Measurements from ENCODE around the gene ABCG4. TPM values are rescaled to one million over a fixed set of nuclear protein-coding genes. Genes with fewer than 3 reads are reported as not detected.

ABCG4 gene
- total and polyA plus RNA-seq, 9 of the 15 experiments (the other 6 are each of a cell fraction or from before 2014, with no cell fraction given) = 0.03 to 0.11 (median 0.07) TPM; not detected in 4

DNA sequence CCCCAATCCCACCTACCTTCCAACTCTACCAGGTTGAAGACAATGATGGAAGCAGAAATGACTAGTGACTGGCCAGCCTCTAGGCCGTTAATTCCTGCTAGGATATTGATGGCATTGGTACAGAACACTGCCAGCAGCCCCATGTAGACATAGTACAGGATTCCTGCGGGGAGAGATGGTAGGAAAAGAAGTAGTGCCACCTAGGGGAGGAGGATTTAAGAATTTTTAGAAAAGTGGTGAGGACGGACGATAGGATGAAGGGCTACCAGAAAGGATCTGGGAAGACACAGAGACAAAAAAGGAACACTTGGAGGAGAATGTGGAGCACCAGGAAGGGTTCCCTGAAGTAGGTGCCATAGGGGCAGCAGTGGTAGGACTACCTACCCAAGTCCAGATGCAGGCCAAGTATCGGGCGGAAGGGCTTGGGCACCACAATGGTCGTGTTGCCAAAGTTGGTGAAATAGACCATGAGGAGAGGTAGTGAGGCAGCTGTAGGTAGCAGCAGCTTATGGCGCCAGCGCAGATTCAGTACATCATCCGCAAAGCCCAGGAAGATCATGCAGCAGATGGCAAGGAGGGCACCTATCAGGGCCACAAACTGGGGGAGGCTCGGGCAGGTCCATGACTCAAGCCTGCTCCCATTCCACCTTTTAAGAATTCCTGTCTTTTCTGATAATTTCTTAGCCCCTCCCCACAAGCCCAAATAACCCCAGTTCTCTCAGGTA is 48.4 kb upstream of the ABCG4 start:
- ATAC-seq (no peak), DNase-seq (ENCODE audit: extremely low read depth in 1 of 4, low spot score in 3 of 4) (peak in 2 of 4 experiments; percentile 40 to 64), FAIRE-seq (peak; percentile 44)
- peak overlapping the region; percentile 94 to 96 for H3K9ac ChIP-seq (ENCODE audit: insufficient read depth in 1 of 2, low read depth in 2 of 2, low read length in 2 of 2)
- intact Hi-C loops (cut with micrococcal nuclease) (loop anchor here (2.0 to 5.0 kb wide), 4 partner anchors 57 to 188 kb away; partner anchors contain the start of genes RPS25, SLC37A4 and TRAPPC4), in situ Hi-C loops (cut with MboI) (loop anchor here (5.0 kb wide), 1 partner anchor 97 kb away; no protein-coding TSS in a partner anchor)
- H3K27me3 ChIP-seq (ENCODE audit: control insufficient read depth in 2 of 2, insufficient read depth in 2 of 2, low read length in 2 of 2) = no peaks in the 10 kb centered on the region
- ChIA-PET POLR2A (interaction anchor here (0.6 kb wide), 1 partner anchor 227 kb away, joined by 3 read pairs; no protein-coding TSS in a partner anchor), CTCF (ENCODE audit: low intra/inter-chr PET ratio) (interaction anchor here (0.9 kb wide), 1 partner anchor 223 kb away, joined by 3 read pairs; no protein-coding TSS in a partner anchor)
- H2AFZ ChIP-seq (ENCODE audit: low read depth, low read length) = peak overlapping the region; percentile 59
- no peaks in the 10 kb centered on the region for H3K9me1 ChIP-seq (ENCODE audit: control insufficient read depth, insufficient read depth, low read length)
- H4K20me1 ChIP-seq (replicated peaks; ENCODE audit: control insufficient read depth, insufficient read depth, low read length) = no peaks in the 10 kb centered on the region
- BruUV-seq (replicated peaks) = no TSS peak
- peaks cover 30% of the 10 kb centered on the region for H3K79me2 ChIP-seq (ENCODE audit: control insufficient read depth, insufficient read depth, low read length)
- H3K36me3 ChIP-seq (ENCODE audit: control insufficient read depth, insufficient read depth, low read length) = peaks cover 37% of the 10 kb centered on the region
- peaks cover 23 to 25% of the 10 kb centered on the region in 2 experiments; a peak in 4 of 5 replicates for H3K4me1 ChIP-seq (replicated peaks in 1 of 2; ENCODE audit: control insufficient read depth in 2 of 2, insufficient read depth in 2 of 2, low read length in 2 of 2)
- WGBS (ENCODE audit: insufficient coverage, low coverage, missing lambda C conversion rate) = 13% methylated on average over 11 of the region's 11 CpGs
- H3K9me3 ChIP-seq (replicated peaks; ENCODE audit: control insufficient read depth, insufficient read depth, low read depth, low read length) = no peaks in the 10 kb centered on the region
- peak overlapping the region; percentile 79 for H3K4me3 ChIP-seq
- peak overlapping the region; percentile 96 for H3K4me2 ChIP-seq (ENCODE audit: insufficient read depth, low read length)
- peak overlapping the region; percentile 99; the same call in 2 of the 3 replicates for H3K27ac ChIP-seq (ENCODE audit: extremely low read depth, low read depth, low read length)
- TF ChIP-seq NFIC (IDR thresholded peaks at IDR 0.05) = no peak
- TF ChIP-seq ZSCAN29 (IDR thresholded peaks at IDR 0.05) = 0 out of 2 replicates have a peak, but pooled peaks have one; percentile 22
- 0 out of 2 replicates have a peak, but pooled peaks have one; percentile 21 for TF ChIP-seq TOE1 (IDR thresholded peaks at IDR 0.05; ENCODE audit: borderline replicate concordance)
- no peak for TF ChIP-seq TOE1 (CRISPR knock-in tag; IDR thresholded peaks at IDR 0.05; ENCODE audit: borderline replicate concordance, low read depth)
- TF ChIP-seq TAL1 (IDR thresholded peaks at IDR 0.05) = no peak
- peak in 1 of 2 experiments; percentile 51; a peak in 1 of 4 replicates for TF ChIP-seq FOXA3 (CRISPR knock-in tag; conservative IDR thresholded peaks at IDR 0.05 in 1 of 2, IDR thresholded peaks at IDR 0.05 in 1 of 2)
- no peak for TF ChIP-seq PRMT5 (CRISPR knock-in tag; IDR thresholded peaks at IDR 0.05)
- no peak for TF ChIP-seq FOXJ2 (tag; IDR thresholded peaks at IDR 0.05)
- TF ChIP-seq, protein P1, sequence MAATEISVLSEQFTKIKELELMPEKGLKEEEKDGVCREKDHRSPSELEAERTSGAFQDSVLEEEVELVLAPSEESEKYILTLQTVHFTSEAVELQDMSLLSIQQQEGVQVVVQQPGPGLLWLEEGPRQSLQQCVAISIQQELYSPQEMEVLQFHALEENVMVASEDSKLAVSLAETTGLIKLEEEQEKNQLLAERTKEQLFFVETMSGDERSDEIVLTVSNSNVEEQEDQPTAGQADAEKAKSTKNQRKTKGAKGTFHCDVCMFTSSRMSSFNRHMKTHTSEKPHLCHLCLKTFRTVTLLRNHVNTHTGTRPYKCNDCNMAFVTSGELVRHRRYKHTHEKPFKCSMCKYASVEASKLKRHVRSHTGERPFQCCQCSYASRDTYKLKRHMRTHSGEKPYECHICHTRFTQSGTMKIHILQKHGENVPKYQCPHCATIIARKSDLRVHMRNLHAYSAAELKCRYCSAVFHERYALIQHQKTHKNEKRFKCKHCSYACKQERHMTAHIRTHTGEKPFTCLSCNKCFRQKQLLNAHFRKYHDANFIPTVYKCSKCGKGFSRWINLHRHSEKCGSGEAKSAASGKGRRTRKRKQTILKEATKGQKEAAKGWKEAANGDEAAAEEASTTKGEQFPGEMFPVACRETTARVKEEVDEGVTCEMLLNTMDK (IDR thresholded peaks at IDR 0.05; ENCODE audit: borderline replicate concordance, insufficient read depth, low read depth, low read length, poor library complexity, severe bottlenecking) = peak; percentile 34
- TF ChIP-seq BRD4 (IDR thresholded peaks at IDR 0.05) = no peak
- no peak for TF ChIP-seq ARHGAP35 (IDR thresholded peaks at IDR 0.05; ENCODE audit: partially characterized antibody)
- TF ChIP-seq IRF2 (CRISPR knock-in tag; IDR thresholded peaks at IDR 0.05) = no peak
